Endothelial cell of umbilical vein (primary cell): ENCODE data around the gene JMJD8. TPM values are rescaled to one million over a fixed set of nuclear protein-coding genes. Genes with fewer than 3 reads are reported as not detected.

Experiments
- BruUV-seq: library from RNA; stranded (reverse); fragments of 400-500 nt; replicated peaks from 2 replicates; lab custom pipeline; 2021; lab: Mats Ljungman, UMichigan
- CTCF ChIA-PET: fragments of 300-600, 350-600 bp; sonication (Branson Sonifier 250); formaldehyde crosslinking; loops from one replicate; lab custom pipeline; 2021; ENCODE audit warnings: antibody characterized with exemption, inconsistent platforms; lab: Charles Lee
- POLR2A ChIA-PET: fragments of 300-600, 350-600 bp; sonication (Branson Sonifier 250); formaldehyde crosslinking; loops from one replicate; lab custom pipeline; 2021; ENCODE audit warnings: antibody characterized with exemption, inconsistent platforms; lab: Charles Lee
- DNase-seq: peaks from one replicate; pipeline ENCODE4 v3.0.0-alpha.2; 2011; ENCODE audit warnings: low read depth, low spot score
- FAIRE-seq: peaks from 2 replicates; lab custom pipeline; 2011; peaks lifted over from hg19 to GRCh38; lab: Jason Lieb, UNC
- H2AFZ ChIP-seq: 2 replicates; pipeline ENCODE4 v1.6.0; 2012; ENCODE audit warnings: low read depth, low read length, control low read depth, inconsistent platforms
- H3K27ac ChIP-seq: 2 replicates; pipeline ENCODE4 v1.5.1; 2011; ENCODE audit warnings: low read depth, mild to moderate bottlenecking, control low read depth, low read length, moderate library complexity; ENCODE audit not compliant: insufficient read depth
- H3K27me3 ChIP-seq, 2 experiments: 2 replicates each; pipeline versions ENCODE4 v1.6.0 to v1.6.1; 2011; ENCODE audit warnings: low read length in 2 of 2, mixed read lengths in 1 of 2; ENCODE audit not compliant: control insufficient read depth in 2 of 2, insufficient read depth in 2 of 2
- H3K36me3 ChIP-seq, 2 experiments: 2 replicates in 1 of 2; 3 replicates in 1 of 2; pipeline ENCODE4 v1.5.1; 2011; ENCODE audit warnings: low read length in 2 of 2, mild to moderate bottlenecking in 1 of 2, moderate library complexity in 1 of 2; ENCODE audit not compliant: control insufficient read depth in 2 of 2, insufficient read depth in 2 of 2; ENCODE audit errors: extremely low read depth in 1 of 2
- H3K4me1 ChIP-seq: 3 replicates; pipeline ENCODE4 v1.5.1; 2011; ENCODE audit warnings: mild to moderate bottlenecking, low read length; ENCODE audit not compliant: control insufficient read depth, insufficient read depth; ENCODE audit errors: extremely low read depth
- H3K4me2 ChIP-seq: 2 replicates; pipeline ENCODE4 v1.6.1; 2011; ENCODE audit warnings: low read length, control low read depth, mixed read lengths; ENCODE audit not compliant: insufficient read depth
- H3K4me3 ChIP-seq, 3 experiments: fragments of 200-600 bp in 1 of 3; sonication (generic), shearing (Covaris generic) in 1 of 3; replicated peaks in 1 of 3; 2 replicates each; pipeline ENCODE4 v1.5.1; 2011 to 2016; ENCODE audit warnings: control low read depth in 3 of 3, low read length in 3 of 3, mild to moderate bottlenecking in 2 of 3, inconsistent platforms in 1 of 3, low read depth in 1 of 3, moderate library complexity in 1 of 3; ENCODE audit not compliant: insufficient read depth in 1 of 3
- H3K79me2 ChIP-seq: 2 replicates; pipeline ENCODE4 v1.6.0; 2012; ENCODE audit warnings: low read length, inconsistent platforms; ENCODE audit not compliant: control insufficient read depth, insufficient read depth
- H3K9ac ChIP-seq: replicated peaks from 2 replicates; pipeline ENCODE3; 2011; ENCODE audit warnings: low read length, control low read depth; ENCODE audit not compliant: insufficient read depth; ENCODE audit errors: extremely low read depth
- H3K9me1 ChIP-seq: replicated peaks from 3 replicates; pipeline ENCODE4 v1.6.0; 2011; ENCODE audit warnings: mild to moderate bottlenecking, low read length; ENCODE audit not compliant: control insufficient read depth, insufficient read depth; ENCODE audit errors: extremely low read depth
- H3K9me3 ChIP-seq: replicated peaks from 2 replicates; pipeline ENCODE4 v1.5.1; 2012; ENCODE audit warnings: low read length, inconsistent platforms; ENCODE audit not compliant: control insufficient read depth, insufficient read depth
- H4K20me1 ChIP-seq: replicated peaks from 2 replicates; pipeline ENCODE3; 2011; ENCODE audit warnings: mild to moderate bottlenecking, low read length; ENCODE audit not compliant: control insufficient read depth, insufficient read depth; ENCODE audit errors: extremely low read depth
- EZH2 ChIP-seq: IDR thresholded peaks from 2 replicates; pipeline ENCODE4 v1.6.1; 2012; ENCODE audit warnings: borderline replicate concordance, low read depth, mild to moderate bottlenecking, moderate library complexity, low read length, inconsistent platforms; ENCODE audit not compliant: severe bottlenecking
- GATA2 ChIP-seq: IDR thresholded peaks from 2 replicates; pipeline ENCODE4 v1.7.0; 2011; ENCODE audit warnings: low read depth, mild to moderate bottlenecking, moderate library complexity, mixed read lengths, low read length; ENCODE audit not compliant: insufficient read length, insufficient read depth
- JUN ChIP-seq: IDR thresholded peaks from 2 replicates; pipeline ENCODE4 v1.6.1; 2011; ENCODE audit warnings: borderline replicate concordance, low read depth; ENCODE audit not compliant: insufficient read length, insufficient read depth
- POLR2A ChIP-seq: IDR thresholded peaks from 2 replicates; pipeline ENCODE4 v1.6.1; 2012; ENCODE audit warnings: low read depth, mild to moderate bottlenecking, control low read depth, low read length
- POLR2AphosphoS5 ChIP-seq: IDR thresholded peaks from 2 replicates; pipeline ENCODE4 v1.6.1; 2012; ENCODE audit warnings: low read depth, mild to moderate bottlenecking, control low read depth, low read length, moderate library complexity; ENCODE audit not compliant: insufficient read depth
- dilution Hi-C: fragments of 300-500 bp; cut with MboI; formaldehyde crosslinking; loops from one replicate; pipeline ENCODE4 v1.15.0; 2019; ENCODE audit warnings: low sequenced_read_pairs; ENCODE audit not compliant: extremely low pct_ligation_motif_present
- intact Hi-C: fragments of 100-400 bp; cut with micrococcal nuclease; formaldehyde crosslinking; loops from one replicate; pipeline ENCODE4 v1.10.0; 2022
- polyA plus RNA-seq, 4 experiments: library from polyadenylated mRNA; depleted of rRNA in 3 of 4; stranded (reverse) in 3 of 4; unstranded in 1 of 4; fragments of >200 nt; gene quantifications; 2 replicates each; pipeline versions ENCODE4 v1.2.1 to v1.2.3, GENCODE V29; 2011 to 2012; ENCODE audit warnings: missing spikeins in 1 of 4
- total RNA-seq: library from RNA; stranded (reverse); gene quantifications from 2 replicates; pipeline ENCODE4 v1.2.3, GENCODE V29; 2021
- TF ChIP-seq, protein P1 (sequence below), 2 donors: IDR thresholded peaks; 1 replicate in 1 of 2; 2 replicates in 1 of 2; pipeline ENCODE4 v1.5.1; 2011; ENCODE audit warnings: low read length in 2 of 2, mild to moderate bottlenecking in 2 of 2, moderate library complexity in 2 of 2, control low read depth in 1 of 2, inconsistent platforms in 1 of 2, low read depth in 1 of 2; ENCODE audit not compliant: insufficient read depth in 1 of 2; ENCODE audit errors: extremely low read depth in 1 of 2
- TF ChIP-seq, protein P2 (sequence below): IDR thresholded peaks from 2 replicates; pipeline ENCODE4 v1.6.1; 2011; ENCODE audit not compliant: insufficient read depth, insufficient read length

Gene JMJD8
- total and polyA plus RNA-seq, 2 donors (not counting 3 experiments of a cell fraction or from before 2014, with no cell fraction given) = 55.1 to 102 TPM

DNA sequence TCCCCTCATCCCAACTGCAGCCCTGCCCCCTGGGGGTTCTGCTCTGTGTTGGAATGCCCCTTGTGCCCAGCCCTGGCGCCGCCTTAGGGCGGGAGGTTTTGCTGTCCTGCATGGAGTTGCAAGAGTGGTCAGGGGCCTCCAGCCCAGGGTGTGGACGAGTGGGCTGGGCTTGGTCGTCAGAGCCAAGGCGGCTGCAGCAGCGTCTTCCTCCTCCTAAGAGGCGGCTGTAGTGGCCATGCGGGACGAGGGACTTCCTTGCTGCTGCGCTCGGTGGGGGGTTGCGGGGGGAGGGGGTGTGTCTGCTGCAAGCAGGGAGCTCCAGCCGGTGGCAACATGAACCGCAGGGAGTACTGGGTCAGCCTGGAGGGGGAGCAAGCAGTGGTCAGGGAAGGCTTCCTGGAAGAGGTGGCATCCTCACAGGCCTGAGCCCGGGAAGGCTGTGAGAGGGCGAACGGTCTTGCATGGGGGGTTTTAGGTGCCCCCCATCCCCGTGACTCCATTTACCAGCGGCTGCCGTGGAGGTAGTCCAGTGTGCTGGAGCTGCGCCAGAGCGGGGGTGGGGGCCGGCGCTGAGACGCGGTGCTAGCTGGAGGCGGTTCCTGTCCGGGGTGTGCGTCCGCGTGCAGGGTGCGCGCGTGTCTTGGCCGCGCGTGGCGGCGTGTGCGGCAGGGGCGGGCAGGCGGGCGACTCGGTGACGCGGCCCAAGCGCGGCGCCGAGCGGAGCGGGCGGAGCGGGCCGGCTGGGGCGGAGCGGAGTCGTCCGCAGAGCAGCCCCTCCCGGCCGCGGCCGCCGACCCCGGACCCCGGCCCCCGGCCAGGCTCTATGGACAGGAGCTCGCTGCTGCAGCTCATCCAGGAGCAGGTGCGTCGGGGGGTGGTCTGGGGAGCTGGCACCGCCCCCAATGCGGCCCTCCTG lies 8.9 kb downstream of the JMJD8 start, which contains the start of gene RHBDL1:
Gene RHBDL1, plus strand, starts transcription at position 704 of the 916 bp plus-strand sequence. Its CDS starts 120 bp downstream, at position 824.
- no peaks in the 10 kb centered on the region for H3K9me1 ChIP-seq
- H3K27ac ChIP-seq = no peak within 1 kb of the TSS
- peak within 1 kb of the TSS; percentile 30 for H2AFZ ChIP-seq
- no peaks in the 10 kb centered on the region for H3K27me3 ChIP-seq
- dilution Hi-C loops = no loop called here
- ChIA-PET POLR2A (interaction anchor here (0.6 kb wide), 1 partner anchor 53 kb away, joined by 3 read pairs; no protein-coding TSS in a partner anchor), CTCF (interaction anchor here (0.9 to 1.5 kb wide), 6 partner anchors 7 to 96 kb away, joined by 3 to 6 read pairs (median 4); partner anchors contain the start of genes METTL26 and RHOT2)
- peaks cover 2% of the 10 kb centered on the region for H3K79me2 ChIP-seq
- H3K9ac ChIP-seq = no peak within 1 kb of the TSS
- no peaks in the 10 kb centered on the region for H3K9me3 ChIP-seq
- peak within 1 kb of the TSS in 1 of 3 experiments; percentile 28 for H3K4me3 ChIP-seq
- FAIRE-seq = no peak
- DNase-seq = no peak
- H3K4me1 ChIP-seq = no peaks in the 10 kb centered on the region
- BruUV-seq = no TSS peak
- peaks cover 5 to 30% of the 10 kb centered on the region in 2 experiments for H3K36me3 ChIP-seq
- H3K4me2 ChIP-seq = peak within 1 kb of the TSS; percentile 43
- TF ChIP-seq JUN (no peak), POLR2AphosphoS5 (peak; percentile 58), GATA2 (no peak), POLR2A (no peak), EZH2 (no peak)
- TF ChIP-seq, protein P1, sequence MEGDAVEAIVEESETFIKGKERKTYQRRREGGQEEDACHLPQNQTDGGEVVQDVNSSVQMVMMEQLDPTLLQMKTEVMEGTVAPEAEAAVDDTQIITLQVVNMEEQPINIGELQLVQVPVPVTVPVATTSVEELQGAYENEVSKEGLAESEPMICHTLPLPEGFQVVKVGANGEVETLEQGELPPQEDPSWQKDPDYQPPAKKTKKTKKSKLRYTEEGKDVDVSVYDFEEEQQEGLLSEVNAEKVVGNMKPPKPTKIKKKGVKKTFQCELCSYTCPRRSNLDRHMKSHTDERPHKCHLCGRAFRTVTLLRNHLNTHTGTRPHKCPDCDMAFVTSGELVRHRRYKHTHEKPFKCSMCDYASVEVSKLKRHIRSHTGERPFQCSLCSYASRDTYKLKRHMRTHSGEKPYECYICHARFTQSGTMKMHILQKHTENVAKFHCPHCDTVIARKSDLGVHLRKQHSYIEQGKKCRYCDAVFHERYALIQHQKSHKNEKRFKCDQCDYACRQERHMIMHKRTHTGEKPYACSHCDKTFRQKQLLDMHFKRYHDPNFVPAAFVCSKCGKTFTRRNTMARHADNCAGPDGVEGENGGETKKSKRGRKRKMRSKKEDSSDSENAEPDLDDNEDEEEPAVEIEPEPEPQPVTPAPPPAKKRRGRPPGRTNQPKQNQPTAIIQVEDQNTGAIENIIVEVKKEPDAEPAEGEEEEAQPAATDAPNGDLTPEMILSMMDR (IDR thresholded peaks at IDR 0.05; ENCODE audit: extremely low read depth in 1 of 2, insufficient read depth in 1 of 2, low read depth in 1 of 2, low read length in 2 of 2) = no peak
- TF ChIP-seq, protein P2, sequence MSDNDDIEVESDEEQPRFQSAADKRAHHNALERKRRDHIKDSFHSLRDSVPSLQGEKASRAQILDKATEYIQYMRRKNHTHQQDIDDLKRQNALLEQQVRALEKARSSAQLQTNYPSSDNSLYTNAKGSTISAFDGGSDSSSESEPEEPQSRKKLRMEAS = no peak
- no peaks in the 10 kb centered on the region for H4K20me1 ChIP-seq
- intact Hi-C loops = no loop called here
